Left lung (tissue), 10 donors: ENCODE results near the gene NFKBIE. TPM values are rescaled to one million over a fixed set of nuclear protein-coding genes. Genes with fewer than 3 reads are reported as not detected.

Experiments used
- ATAC-seq: fragments of 200-7000 bp; cut with Tn5 transposase; one replicate; pipeline ENCODE4 v1.9.1; 2020; ENCODE audit warnings: moderate library complexity
- DNase-seq, 4 donors: peaks; one replicate each; pipeline ENCODE4 v3.0.0-alpha.2; 2013 to 2020
- H3K27ac ChIP-seq, 2 donors: fragments of 200-600 bp; sonication (generic) in 1 of 2; one replicate each; pipeline versions ENCODE4 v1.5.0 to v1.8.0; 2020 to 2021
- H3K27me3 ChIP-seq, 2 donors: fragments of 200-600 bp; sonication (generic) in 1 of 2; one replicate each; pipeline versions ENCODE4 v1.5.0 to v1.8.0; 2020 to 2021
- H3K36me3 ChIP-seq, 2 donors: fragments of 200-600 bp; sonication (generic) in 1 of 2; one replicate each; pipeline versions ENCODE4 v1.5.0 to v1.8.0; 2020 to 2021
- H3K4me1 ChIP-seq, 2 donors: fragments of 200-600 bp; one replicate each; pipeline ENCODE4 v1.8.0; 2021
- H3K4me3 ChIP-seq, 2 donors: fragments of 200-600 bp; sonication (generic) in 1 of 2; one replicate each; pipeline versions ENCODE4 v1.5.0 to v1.8.0; 2020 to 2021; ENCODE audit warnings: mild to moderate bottlenecking in 1 of 2
- H3K9me3 ChIP-seq, 2 donors: fragments of 200-600 bp; sonication (generic) in 1 of 2; one replicate each; pipeline versions ENCODE4 v1.5.0 to v1.8.0; 2020 to 2021
- intact Hi-C, 2 donors: fragments of 100-400 bp; cut with DNase I; formaldehyde crosslinking; loops; one replicate each; pipeline versions ENCODE4 v1.11.2 to v1.14.2; 2022
- polyA plus RNA-seq, 6 donors: library from polyadenylated mRNA; unstranded; fragments of 120-200 nt; gene quantifications; one replicate each; pipeline ENCODE4 v1.2.1, GENCODE V29; 2013; ENCODE audit not compliant: insufficient read length in 6 of 6
- total RNA-seq, 2 donors: library from RNA; stranded (reverse); fragmentation: NEBNext Ultra II Directional; extraction: Animal tissue kit (Norgen Biotek cat#: 25700); gene quantifications; one replicate each; pipeline ENCODE4 v1.2.1, GENCODE V29; 2021
- TF ChIP-seq, protein P1 (sequence below), 2 donors: fragments of 200-600 bp; sonication (generic) in 1 of 2; IDR thresholded peaks; one replicate each; pipeline versions ENCODE4 v1.5.0 to v1.8.0; 2021; ENCODE audit warnings: antibody characterized with exemption in 2 of 2
- donor health status: DM: no; HTN: yes; CAD: no.
- donor health status: DM: no; HTN: no; CAD: no.

The NFKBIE gene
- total and polyA plus RNA-seq, 8 donors, result 7.5 to 19.3 (median 8.9) TPM

DNA sequence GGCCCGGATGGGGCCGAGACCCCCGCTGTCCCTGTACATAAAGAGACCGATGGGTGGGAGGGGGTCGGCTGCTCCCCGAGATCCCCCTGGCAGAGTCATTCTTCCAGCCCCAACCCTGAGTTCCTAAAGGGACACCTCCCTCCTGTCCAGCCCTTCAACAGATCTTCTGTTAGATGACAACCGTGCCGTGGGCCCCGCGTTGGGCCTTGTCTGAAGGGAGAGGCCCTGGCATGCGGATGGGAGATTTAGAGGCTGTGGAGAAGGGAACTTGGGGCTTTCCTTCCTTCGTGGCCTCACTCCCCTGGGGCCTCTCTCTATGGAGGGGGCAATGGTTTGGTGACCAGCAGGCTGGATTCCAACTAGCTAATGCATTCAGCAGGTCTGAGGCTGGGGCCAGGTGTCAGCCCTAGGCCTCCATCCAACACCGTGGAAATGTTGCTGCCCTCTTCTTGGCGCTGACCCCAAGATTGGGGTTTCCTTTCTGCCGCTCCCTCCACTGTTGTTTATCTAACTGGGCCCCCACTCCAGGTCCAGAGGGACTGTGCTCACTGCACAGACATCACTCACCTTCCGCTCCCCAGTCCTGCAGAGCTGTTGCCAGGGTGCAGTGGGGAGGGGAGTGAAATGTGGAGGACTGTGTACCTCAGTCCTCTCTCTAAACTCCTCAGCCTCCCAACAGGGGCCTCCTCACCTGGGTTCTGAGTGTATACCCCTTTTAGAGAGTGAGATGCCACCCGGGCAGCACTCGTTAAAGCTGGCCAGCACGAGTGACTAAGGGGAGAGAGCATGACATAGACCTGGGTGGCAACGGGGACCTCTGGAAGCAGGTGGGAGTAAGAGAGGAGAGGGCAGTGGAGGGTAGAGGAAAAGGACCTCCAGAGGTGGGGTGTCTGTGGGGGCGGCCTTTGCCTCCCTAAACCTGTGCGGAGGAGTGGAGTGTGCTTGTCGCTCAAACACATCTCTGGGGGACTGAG, 11.6 kb upstream of the NFKBIE start:
- TF ChIP-seq, protein P1, sequence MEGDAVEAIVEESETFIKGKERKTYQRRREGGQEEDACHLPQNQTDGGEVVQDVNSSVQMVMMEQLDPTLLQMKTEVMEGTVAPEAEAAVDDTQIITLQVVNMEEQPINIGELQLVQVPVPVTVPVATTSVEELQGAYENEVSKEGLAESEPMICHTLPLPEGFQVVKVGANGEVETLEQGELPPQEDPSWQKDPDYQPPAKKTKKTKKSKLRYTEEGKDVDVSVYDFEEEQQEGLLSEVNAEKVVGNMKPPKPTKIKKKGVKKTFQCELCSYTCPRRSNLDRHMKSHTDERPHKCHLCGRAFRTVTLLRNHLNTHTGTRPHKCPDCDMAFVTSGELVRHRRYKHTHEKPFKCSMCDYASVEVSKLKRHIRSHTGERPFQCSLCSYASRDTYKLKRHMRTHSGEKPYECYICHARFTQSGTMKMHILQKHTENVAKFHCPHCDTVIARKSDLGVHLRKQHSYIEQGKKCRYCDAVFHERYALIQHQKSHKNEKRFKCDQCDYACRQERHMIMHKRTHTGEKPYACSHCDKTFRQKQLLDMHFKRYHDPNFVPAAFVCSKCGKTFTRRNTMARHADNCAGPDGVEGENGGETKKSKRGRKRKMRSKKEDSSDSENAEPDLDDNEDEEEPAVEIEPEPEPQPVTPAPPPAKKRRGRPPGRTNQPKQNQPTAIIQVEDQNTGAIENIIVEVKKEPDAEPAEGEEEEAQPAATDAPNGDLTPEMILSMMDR (IDR thresholded peaks at IDR 0.05), result no peak
- no peaks in the 10 kb centered on the region for H3K36me3 ChIP-seq
- peaks cover 40 to 81% of the 10 kb centered on the region in 2 donors for H3K27me3 ChIP-seq
- H3K27ac ChIP-seq, result no peak overlapping the region
- ATAC-seq (no peak), DNase-seq (no peak)
- H3K9me3 ChIP-seq, result no peaks in the 10 kb centered on the region
- H3K4me3 ChIP-seq, result no peak overlapping the region
- intact Hi-C loops, result no loop called here
- peaks cover 0 to 12% of the 10 kb centered on the region in 2 donors for H3K4me1 ChIP-seq

DNA sequence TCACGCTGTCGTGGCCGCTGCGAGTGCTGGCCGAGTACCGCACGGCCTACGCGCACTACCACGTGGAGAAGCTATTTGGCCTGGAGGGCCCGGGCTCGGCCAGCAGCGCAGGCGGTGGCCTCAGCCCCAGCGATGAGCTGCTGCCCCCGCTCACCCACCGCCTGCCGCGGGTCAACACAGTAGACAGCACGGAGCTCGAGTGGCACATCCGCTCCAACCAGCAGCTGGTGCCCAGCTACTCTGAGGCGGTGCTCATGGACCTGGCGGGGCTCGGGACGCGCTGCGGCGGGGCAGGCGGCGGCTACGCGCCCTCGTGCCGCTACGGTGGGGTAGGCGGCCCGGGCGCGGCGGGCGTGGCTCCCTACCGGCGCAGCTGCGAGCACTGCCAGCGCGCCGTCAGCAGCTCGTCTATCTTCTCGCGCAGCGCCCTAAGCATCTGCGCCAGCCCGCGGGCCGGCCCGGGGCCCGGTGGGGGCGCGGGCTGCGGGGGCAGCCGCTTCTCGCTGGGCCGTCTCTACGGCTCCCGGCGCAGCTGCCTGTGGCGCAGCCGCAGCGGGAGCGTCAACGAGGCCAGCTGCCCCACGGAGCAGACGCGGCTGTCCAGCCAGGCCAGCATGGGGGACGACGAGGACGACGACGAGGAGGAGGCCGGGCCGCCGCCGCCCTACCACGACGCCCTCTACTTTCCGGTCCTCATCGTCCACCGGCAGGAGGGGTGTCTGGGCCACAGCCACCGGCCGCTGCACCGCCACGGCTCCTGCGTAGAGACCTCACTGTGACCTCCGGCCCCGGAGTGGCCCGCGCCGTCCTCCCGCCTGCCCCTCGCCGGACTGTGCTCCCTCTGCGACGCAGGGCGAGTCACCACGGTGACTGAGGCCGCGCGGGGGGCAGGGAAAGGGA, 10.6 kb upstream of the NFKBIE start:
- no peak overlapping the region for H3K27ac ChIP-seq
- peak overlapping the region in 1 of 2 donors; percentile 18 for H3K4me3 ChIP-seq
- TF ChIP-seq, protein P1 (IDR thresholded peaks at IDR 0.05), result no peak
- H3K36me3 ChIP-seq, result no peaks in the 10 kb centered on the region
- no peaks in the 10 kb centered on the region for H3K9me3 ChIP-seq
- peaks cover 44 to 90% of the 10 kb centered on the region in 2 donors for H3K27me3 ChIP-seq
- H3K4me1 ChIP-seq, result peaks cover 0 to 12% of the 10 kb centered on the region in 2 donors
- DNase-seq (peak in 1 of 4 donors; percentile 38), ATAC-seq (peak; percentile 69)
- intact Hi-C loops, result no loop called here

DNA sequence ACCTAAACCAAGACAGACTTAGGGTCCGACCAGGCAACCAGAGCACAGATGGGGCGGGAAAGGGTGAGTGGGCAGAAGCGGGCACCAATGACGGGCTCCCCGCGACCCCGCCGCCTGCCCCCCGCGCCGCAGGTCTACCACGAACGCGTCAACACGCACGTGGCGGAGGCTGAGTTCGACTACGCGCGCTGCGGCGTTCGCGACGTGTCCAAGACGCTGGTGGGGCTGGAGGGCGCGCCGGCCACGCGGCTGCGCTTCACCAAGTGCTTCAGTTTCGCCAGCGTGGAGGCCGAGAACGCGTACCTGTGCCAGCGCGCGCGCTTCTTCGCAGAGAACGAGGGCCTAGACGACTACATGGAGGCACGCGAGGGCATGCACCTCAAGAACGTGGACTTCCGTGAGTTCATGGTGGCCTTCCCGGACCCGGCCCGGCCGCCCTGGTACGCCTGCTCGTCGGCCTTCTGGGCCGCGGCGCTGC, 10.0 kb upstream of the NFKBIE start:
- intact Hi-C loops, result no loop called here
- peaks cover 48 to 95% of the 10 kb centered on the region in 2 donors for H3K27me3 ChIP-seq

DNA sequence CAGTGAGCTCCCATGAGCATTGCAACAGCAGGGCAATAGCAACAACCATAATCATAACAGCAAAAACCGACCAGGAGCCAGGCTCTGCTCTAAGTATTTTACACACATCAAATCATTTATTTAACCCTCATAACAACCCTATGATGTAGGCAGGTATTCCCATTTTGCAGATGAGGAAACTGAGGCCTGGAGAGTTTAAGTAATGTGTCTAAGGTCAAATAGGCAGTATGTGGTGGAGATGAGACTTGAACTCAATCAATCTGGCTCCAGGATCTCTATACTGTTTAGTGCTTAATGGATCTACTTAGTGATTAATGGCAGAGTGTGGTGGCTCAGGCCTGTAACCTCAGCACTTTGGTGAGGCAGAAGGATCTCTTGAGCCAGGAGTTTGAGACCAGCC, 8.3 kb upstream of the NFKBIE start:
- ATAC-seq (no peak), DNase-seq (no peak)
- no peak overlapping the region for H3K27ac ChIP-seq
- intact Hi-C loops, result no loop called here
- peaks cover 0 to 30% of the 10 kb centered on the region in 2 donors for H3K4me1 ChIP-seq
- no peaks in the 10 kb centered on the region for H3K36me3 ChIP-seq
- no peak overlapping the region for H3K4me3 ChIP-seq
- TF ChIP-seq, protein P1 (IDR thresholded peaks at IDR 0.05), result no peak
- H3K27me3 ChIP-seq, result peaks cover 60 to 100% of the 10 kb centered on the region in 2 donors
- no peaks in the 10 kb centered on the region for H3K9me3 ChIP-seq

More for the DNA sequence above, 10.0 kb upstream of the NFKBIE start:
- H3K9me3 ChIP-seq, result no peaks in the 10 kb centered on the region
- H3K4me1 ChIP-seq, result peaks cover 0 to 16% of the 10 kb centered on the region in 2 donors
- no peaks in the 10 kb centered on the region for H3K36me3 ChIP-seq
- no peak overlapping the region for H3K4me3 ChIP-seq
- ATAC-seq (no peak), DNase-seq (no peak)
- no peak overlapping the region for H3K27ac ChIP-seq
- TF ChIP-seq, protein P1 (IDR thresholded peaks at IDR 0.05), result no peak
